ENCODE results near the gene ANO4. TPM values are rescaled to one million over a fixed set of nuclear protein-coding genes. Genes with fewer than 3 reads are reported as not detected.
"Not testable (repeated sequence)": the region's sequence is repeated elsewhere in the genome, so short reads cannot be mapped to it uniquely, and the experiment has no call there.

The ANO4 gene
- total RNA-seq, 1 donor from 2014 or later: 5.7 TPM

DNA sequence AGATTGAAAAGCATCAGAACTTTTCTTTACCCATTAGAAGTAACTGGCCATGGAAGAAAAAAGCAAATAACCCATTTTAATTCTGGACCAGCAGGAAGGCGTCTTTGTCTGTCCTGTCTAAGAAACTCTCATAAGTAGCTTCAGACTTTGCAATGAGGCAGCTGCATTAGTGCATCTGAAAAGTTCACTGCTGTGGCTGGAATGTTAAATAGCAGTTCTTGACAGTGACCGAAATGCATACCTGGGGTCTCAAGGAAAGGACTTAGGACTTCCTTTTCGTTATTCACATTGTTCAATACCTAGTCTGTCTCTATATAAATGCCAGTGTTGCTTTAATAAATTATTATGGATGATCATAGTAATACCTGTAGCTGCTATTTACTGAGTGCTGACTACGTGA lies 125.9 kb downstream of the ANO4 start:
- no peak overlapping the region for H3K27ac Mint-ChIP-seq
- H3K27me3 Mint-ChIP-seq (ENCODE audit: low read depth): no peaks in the 10 kb centered on the region
- no peaks in the 10 kb centered on the region for H3K4me1 Mint-ChIP-seq
- TF ChIP-seq, protein P1, sequence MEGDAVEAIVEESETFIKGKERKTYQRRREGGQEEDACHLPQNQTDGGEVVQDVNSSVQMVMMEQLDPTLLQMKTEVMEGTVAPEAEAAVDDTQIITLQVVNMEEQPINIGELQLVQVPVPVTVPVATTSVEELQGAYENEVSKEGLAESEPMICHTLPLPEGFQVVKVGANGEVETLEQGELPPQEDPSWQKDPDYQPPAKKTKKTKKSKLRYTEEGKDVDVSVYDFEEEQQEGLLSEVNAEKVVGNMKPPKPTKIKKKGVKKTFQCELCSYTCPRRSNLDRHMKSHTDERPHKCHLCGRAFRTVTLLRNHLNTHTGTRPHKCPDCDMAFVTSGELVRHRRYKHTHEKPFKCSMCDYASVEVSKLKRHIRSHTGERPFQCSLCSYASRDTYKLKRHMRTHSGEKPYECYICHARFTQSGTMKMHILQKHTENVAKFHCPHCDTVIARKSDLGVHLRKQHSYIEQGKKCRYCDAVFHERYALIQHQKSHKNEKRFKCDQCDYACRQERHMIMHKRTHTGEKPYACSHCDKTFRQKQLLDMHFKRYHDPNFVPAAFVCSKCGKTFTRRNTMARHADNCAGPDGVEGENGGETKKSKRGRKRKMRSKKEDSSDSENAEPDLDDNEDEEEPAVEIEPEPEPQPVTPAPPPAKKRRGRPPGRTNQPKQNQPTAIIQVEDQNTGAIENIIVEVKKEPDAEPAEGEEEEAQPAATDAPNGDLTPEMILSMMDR (IDR thresholded peaks at IDR 0.05; ENCODE audit: unreplicated experiment): no peak
- H3K9me3 Mint-ChIP-seq: peaks cover 5% of the 10 kb centered on the region
- H3K4me3 Mint-ChIP-seq: no peak overlapping the region
- no peak for DNase-seq (ENCODE audit: low spot score in 2 of 2, unreplicated experiment in 2 of 2)
- H3K36me3 Mint-ChIP-seq: no peaks in the 10 kb centered on the region

DNA sequence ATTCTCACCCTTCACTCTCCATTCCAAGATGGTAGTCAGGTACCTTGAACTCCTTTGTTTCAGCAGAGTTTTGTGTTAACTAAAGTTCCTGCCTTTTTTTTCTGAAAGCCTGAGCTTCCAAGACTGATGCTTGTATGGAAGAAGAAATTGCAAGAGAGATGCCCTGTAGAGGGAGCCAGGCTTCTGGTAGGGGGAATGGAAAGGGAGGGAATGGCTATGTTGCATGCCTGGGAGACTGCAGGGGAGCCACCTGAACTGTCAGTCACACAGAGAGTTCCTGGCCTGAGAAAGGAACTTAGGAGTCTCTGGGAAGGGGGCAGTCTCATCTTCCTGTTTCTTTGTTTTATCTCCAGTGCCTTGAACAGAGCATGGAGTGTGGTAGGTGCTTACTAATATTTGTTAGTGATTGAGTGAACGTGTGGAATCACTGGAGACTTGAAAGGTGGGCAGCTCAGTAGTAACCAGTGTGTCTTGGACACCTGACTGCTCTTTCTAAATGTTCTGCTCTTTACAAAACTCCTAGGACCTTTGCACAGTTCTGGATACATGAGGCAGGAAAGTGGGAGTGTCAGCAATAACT lies 132.2 kb downstream of the ANO4 start:
- TF ChIP-seq, protein P1 (IDR thresholded peaks at IDR 0.05; ENCODE audit: unreplicated experiment): no peak
- no peak overlapping the region for H3K4me3 Mint-ChIP-seq
- DNase-seq (ENCODE audit: low spot score in 2 of 2, unreplicated experiment in 2 of 2): peak in 1 of 2 experiments; percentile 37

DNA sequence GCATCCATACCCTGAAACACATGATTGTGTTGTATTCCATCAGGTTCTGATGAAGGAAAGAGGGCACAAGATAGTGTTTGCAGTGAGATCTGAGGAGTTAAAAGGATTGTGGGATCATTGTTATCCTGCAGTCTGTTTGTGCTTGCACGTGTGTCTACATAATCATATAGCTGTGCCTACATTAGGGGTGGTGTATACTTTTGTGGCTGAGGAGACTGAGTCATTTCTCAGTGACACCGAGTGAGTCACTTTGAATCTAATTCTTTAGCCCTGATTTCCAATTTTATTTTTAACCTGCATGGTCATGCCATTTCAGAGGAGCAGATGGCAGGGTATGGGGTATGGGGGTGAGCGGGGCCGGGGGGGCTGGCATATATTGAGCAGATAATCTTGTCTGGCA lies 133.2 kb downstream of the ANO4 start:
- Mint-ChIP-seq H3K4me3 (no peak overlapping the region), H3K4me1 (no peaks in the 10 kb centered on the region), H3K9me3 (peaks cover 5% of the 10 kb centered on the region), H3K27ac (no peak overlapping the region), H3K36me3 (no peaks in the 10 kb centered on the region), H3K27me3 (ENCODE audit: low read depth) (peaks cover 2% of the 10 kb centered on the region)
- DNase-seq (ENCODE audit: low spot score in 2 of 2, unreplicated experiment in 2 of 2): no peak
- TF ChIP-seq, protein P1 (IDR thresholded peaks at IDR 0.05; ENCODE audit: unreplicated experiment): no peak

More for the DNA sequence above, 132.2 kb downstream of the ANO4 start:
- Mint-ChIP-seq H3K27me3 (ENCODE audit: low read depth) (peaks cover 2% of the 10 kb centered on the region), H3K9me3 (peaks cover 5% of the 10 kb centered on the region), H3K4me1 (no peaks in the 10 kb centered on the region), H3K36me3 (no peaks in the 10 kb centered on the region), H3K27ac (no peak overlapping the region)

DNA sequence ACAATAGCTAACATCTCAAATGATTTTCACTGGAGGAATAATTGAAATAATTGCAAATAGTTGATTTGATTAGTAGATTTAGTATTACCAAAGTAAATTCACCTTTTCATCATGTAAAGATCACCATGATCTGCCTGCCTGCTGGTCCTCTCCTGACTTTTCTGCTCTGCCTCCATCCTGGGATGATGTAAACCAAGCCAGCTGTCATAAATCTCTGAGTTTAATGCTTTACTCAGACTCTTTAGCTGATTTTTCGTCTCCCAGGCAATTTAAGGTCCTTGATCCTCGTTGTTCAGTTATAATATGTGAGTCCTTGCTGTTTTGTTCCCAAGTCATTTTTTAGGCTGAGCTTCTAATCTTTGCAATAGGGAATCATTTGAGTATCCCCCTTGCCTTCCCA lies 138.0 kb downstream of the ANO4 start:
- no peak overlapping the region for H3K4me3 Mint-ChIP-seq
- H3K36me3 Mint-ChIP-seq: no peaks in the 10 kb centered on the region
- TF ChIP-seq, protein P1 (IDR thresholded peaks at IDR 0.05; ENCODE audit: unreplicated experiment): no peak
- peaks cover 2% of the 10 kb centered on the region for H3K27me3 Mint-ChIP-seq (ENCODE audit: low read depth)
- no peaks in the 10 kb centered on the region for H3K4me1 Mint-ChIP-seq
- DNase-seq (ENCODE audit: low spot score in 2 of 2, unreplicated experiment in 2 of 2): no peak
- peaks cover 5% of the 10 kb centered on the region for H3K9me3 Mint-ChIP-seq
- H3K27ac Mint-ChIP-seq: no peak overlapping the region

DNA sequence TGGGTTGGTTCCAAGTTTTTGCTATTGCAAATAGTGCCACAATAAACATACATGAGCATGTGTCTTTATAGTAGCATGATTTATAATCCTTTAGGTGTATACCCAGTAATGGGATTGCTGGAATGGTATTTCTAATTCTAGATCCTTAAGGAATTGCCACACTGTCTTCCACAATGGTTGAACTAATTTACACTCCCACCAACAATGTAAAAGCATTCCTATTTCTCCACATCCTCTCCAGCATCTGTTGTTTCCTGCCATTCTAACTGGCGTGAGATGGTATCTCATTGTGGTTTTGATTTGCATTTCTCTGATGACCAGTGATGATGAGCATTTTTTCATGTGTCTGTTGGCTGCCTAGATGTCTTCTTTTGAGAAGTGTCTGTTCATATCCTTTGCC lies 139.0 kb downstream of the ANO4 start:
- not testable (repeated sequence) for H3K27ac Mint-ChIP-seq; H3K4me1 Mint-ChIP-seq; DNase-seq (ENCODE audit: low spot score in 2 of 2, unreplicated experiment in 2 of 2); H3K27me3 Mint-ChIP-seq (ENCODE audit: low read depth); H3K9me3 Mint-ChIP-seq; H3K4me3 Mint-ChIP-seq; H3K36me3 Mint-ChIP-seq

DNA sequence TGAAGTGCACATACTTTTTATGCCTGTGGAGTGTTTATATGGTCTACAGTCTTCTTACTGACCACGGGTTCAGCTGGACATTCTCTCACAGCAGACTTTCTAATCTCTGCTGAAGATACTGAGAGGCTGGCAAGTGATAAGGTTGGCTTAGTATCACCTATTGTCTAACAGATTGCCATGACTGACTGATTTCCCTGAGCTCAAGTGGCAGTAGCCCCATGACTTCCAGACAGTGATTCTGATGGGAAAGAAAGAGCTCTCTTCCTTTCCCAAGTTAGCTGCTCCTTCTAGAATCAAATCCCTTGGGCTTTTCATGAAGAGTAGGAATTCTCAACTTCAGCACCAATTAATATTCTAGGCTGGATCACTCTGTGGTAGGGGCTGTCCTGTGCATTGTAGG lies 141.4 kb downstream of the ANO4 start:
- no peak for DNase-seq (ENCODE audit: low spot score in 2 of 2, unreplicated experiment in 2 of 2)

More for the DNA sequence above, 141.4 kb downstream of the ANO4 start:
- TF ChIP-seq, protein P1 (IDR thresholded peaks at IDR 0.05; ENCODE audit: unreplicated experiment): no peak
- peaks cover 5% of the 10 kb centered on the region for H3K9me3 Mint-ChIP-seq
- no peak overlapping the region for H3K27ac Mint-ChIP-seq
- H3K27me3 Mint-ChIP-seq (ENCODE audit: low read depth): no peaks in the 10 kb centered on the region
- no peak overlapping the region for H3K4me3 Mint-ChIP-seq
- no peaks in the 10 kb centered on the region for H3K36me3 Mint-ChIP-seq
- H3K4me1 Mint-ChIP-seq: no peaks in the 10 kb centered on the region

All from mesothelial cell of epicardium (in vitro differentiated cells).